Subcutaneous abdominal adipose tissue (tissue), 5 donors: ENCODE data around the gene CCDC82.
A peak's percentile ranks its signal among the peaks of the same experiment; 100 is the strongest.
"Not testable (repeated sequence)": the region's sequence is repeated elsewhere in the genome, so short reads cannot be mapped to it uniquely, and the experiment has no call there.

ENCODE experiments used
- H3K27ac ChIP-seq: one replicate; pipeline ENCODE4 v1.7.0; 2013; ENCODE audit warnings: low read depth, mild to moderate bottlenecking, inconsistent platforms, low read length, moderate library complexity
- H3K27me3 ChIP-seq, 5 donors: one replicate each; pipeline ENCODE4 v1.7.0; 2013; ENCODE audit warnings: low read length in 5 of 5, inconsistent platforms in 1 of 5; ENCODE audit not compliant: control insufficient read depth in 5 of 5, insufficient read depth in 4 of 5
- H3K36me3 ChIP-seq, 5 donors: one replicate each; pipeline ENCODE4 v1.7.0; 2013; ENCODE audit warnings: low read length in 5 of 5; ENCODE audit not compliant: control insufficient read depth in 5 of 5, insufficient read depth in 5 of 5
- H3K4me1 ChIP-seq, 5 donors: one replicate each; pipeline ENCODE4 v1.7.0; 2013; ENCODE audit warnings: low read length in 5 of 5, mild to moderate bottlenecking in 3 of 5, moderate library complexity in 1 of 5; ENCODE audit not compliant: control insufficient read depth in 5 of 5, insufficient read depth in 5 of 5
- H3K4me3 ChIP-seq, 5 donors: one replicate each; pipeline ENCODE4 v1.7.0; 2013; ENCODE audit warnings: low read length in 5 of 5, low read depth in 1 of 5
- H3K9ac ChIP-seq, 5 donors: one replicate each; pipeline ENCODE4 v1.7.0; 2013; ENCODE audit warnings: low read length in 5 of 5, mild to moderate bottlenecking in 4 of 5, moderate library complexity in 3 of 5
- H3K9me3 ChIP-seq, 5 donors: one replicate each; pipeline ENCODE4 v1.7.0; 2013; ENCODE audit warnings: low read length in 5 of 5; ENCODE audit not compliant: control insufficient read depth in 5 of 5
- donor health status: healthy.
- donor health status: healthy.
- donor health status: healthy.
- donor health status: healthy.
- donor health status: healthy.

The CCDC82 gene

GRCh38 chr11:96389720-96390487 is at the start of gene CCDC82, which contains the start of gene JRKL:
Gene CCDC82 (minus strand): TSS chr11:96389912. CDS start chr11:96384747, 5,165 bp downstream.
Gene JRKL (plus strand): TSS chr11:96390013. CDS start chr11:96390650, 637 bp downstream.
- H3K9me3 ChIP-seq = no peaks in the 10 kb centered on the region
- H3K36me3 ChIP-seq = peaks cover 0 to 5% (median 0%) of the 10 kb centered on the region in 5 donors
- peak within 1 kb of the TSS; percentile 91 to 98 (median 95) for H3K4me3 ChIP-seq
- no peaks in the 10 kb centered on the region for H3K27me3 ChIP-seq
- peak within 1 kb of the TSS; percentile 90 for H3K27ac ChIP-seq
- peaks cover 0 to 25% (median 22%) of the 10 kb centered on the region in 5 donors for H3K4me1 ChIP-seq
- H3K9ac ChIP-seq = peak within 1 kb of the TSS; percentile 73 to 98 (median 96)

GRCh38 chr11:96432654-96433053 is 42.9 kb upstream of the CCDC82 start:
- H3K27ac ChIP-seq, H3K4me3 ChIP-seq, H3K27me3 ChIP-seq, H3K9me3 ChIP-seq, H3K4me1 ChIP-seq, H3K9ac ChIP-seq, H3K36me3 ChIP-seq: not testable (repeated sequence)

- no peaks in the 10 kb centered on the region for H3K4me1 ChIP-seq
- peaks cover 0 to 8% (median 0%) of the 10 kb centered on the region in 5 donors for H3K9me3 ChIP-seq
- H3K27ac ChIP-seq = no peak overlapping the region
- H3K36me3 ChIP-seq = no peaks in the 10 kb centered on the region
- H3K4me3 ChIP-seq = no peak overlapping the region
- H3K27me3 ChIP-seq = no peaks in the 10 kb centered on the region
- no peak overlapping the region for H3K9ac ChIP-seq
Measured at GRCh38 chr11:96430668-96431067, 41.0 kb upstream of the CCDC82 start.

GRCh38 chr11:96424693-96425092 is 35.0 kb upstream of the CCDC82 start:
- H3K27me3 ChIP-seq = no peaks in the 10 kb centered on the region

GRCh38 chr11:96413408-96413807 is 23.7 kb upstream of the CCDC82 start:
- Histone ChIP-seq H3K27ac (no peak overlapping the region), H3K9me3 (no peaks in the 10 kb centered on the region), H3K36me3 (no peaks in the 10 kb centered on the region), H3K27me3 (peaks cover 0 to 5% (median 3%) of the 10 kb centered on the region in 5 donors), H3K4me3 (no peak overlapping the region), H3K9ac (no peak overlapping the region), H3K4me1 (no peaks in the 10 kb centered on the region)

More at GRCh38 chr11:96424693-96425092, 35.0 kb upstream of the CCDC82 start:
- H3K4me3 ChIP-seq = no peak overlapping the region
- H3K9me3 ChIP-seq = no peaks in the 10 kb centered on the region
- no peaks in the 10 kb centered on the region for H3K4me1 ChIP-seq
- H3K27ac ChIP-seq = no peak overlapping the region
- no peak overlapping the region for H3K9ac ChIP-seq
- no peaks in the 10 kb centered on the region for H3K36me3 ChIP-seq

- H3K9ac ChIP-seq = no peak overlapping the region
- H3K4me3 ChIP-seq = no peak overlapping the region
- H3K4me1 ChIP-seq = no peaks in the 10 kb centered on the region
- no peaks in the 10 kb centered on the region for H3K36me3 ChIP-seq
- H3K27me3 ChIP-seq = peaks cover 0 to 5% (median 3%) of the 10 kb centered on the region in 5 donors
- no peak overlapping the region for H3K27ac ChIP-seq
- no peaks in the 10 kb centered on the region for H3K9me3 ChIP-seq
Measured at GRCh38 chr11:96412761-96413381, 23.2 kb upstream of the CCDC82 start.

GRCh38 chr11:96411412-96411811 is 21.7 kb upstream of the CCDC82 start:
- H3K36me3 ChIP-seq, H3K4me3 ChIP-seq, H3K27me3 ChIP-seq, H3K27ac ChIP-seq, H3K9ac ChIP-seq, H3K9me3 ChIP-seq, H3K4me1 ChIP-seq: not testable (repeated sequence)

- no peak overlapping the region for H3K4me3 ChIP-seq
- no peak overlapping the region for H3K27ac ChIP-seq
- no peaks in the 10 kb centered on the region for H3K9me3 ChIP-seq
- no peaks in the 10 kb centered on the region for H3K27me3 ChIP-seq
- H3K4me1 ChIP-seq = no peaks in the 10 kb centered on the region
- H3K36me3 ChIP-seq = no peaks in the 10 kb centered on the region
- no peak overlapping the region for H3K9ac ChIP-seq
Measured at GRCh38 chr11:96400697-96401096, 11.0 kb upstream of the CCDC82 start.

- H3K4me3 ChIP-seq = no peak overlapping the region
- H3K27ac ChIP-seq = no peak overlapping the region
- H3K9ac ChIP-seq = no peak overlapping the region
- H3K4me1 ChIP-seq = peaks cover 0 to 3% (median 0%) of the 10 kb centered on the region in 5 donors
- no peaks in the 10 kb centered on the region for H3K36me3 ChIP-seq
- H3K27me3 ChIP-seq = no peaks in the 10 kb centered on the region
- H3K9me3 ChIP-seq = no peaks in the 10 kb centered on the region
Measured at GRCh38 chr11:96397863-96398262, 8.2 kb upstream of the CCDC82 start.

DNA sequence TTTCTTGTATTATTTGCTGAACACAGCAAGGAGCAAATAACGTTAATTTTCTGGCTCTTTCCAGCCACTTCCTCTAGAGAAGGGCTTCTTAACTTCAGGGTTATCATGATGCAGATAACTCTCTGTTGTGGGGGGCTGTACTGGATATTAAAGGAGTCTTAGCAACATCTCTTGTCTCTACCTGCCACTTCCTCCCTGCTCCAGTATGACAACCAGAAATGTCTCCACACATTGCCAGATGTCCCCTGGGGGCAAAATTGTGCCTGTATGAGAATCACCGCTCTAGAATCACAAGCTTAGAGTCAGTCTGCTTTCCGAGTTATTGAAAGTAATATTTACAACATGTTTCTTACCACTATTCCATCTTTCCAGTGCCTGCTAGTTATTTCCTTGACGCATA is 6.9 kb upstream of the CCDC82 start:
- H3K4me1 ChIP-seq = peaks cover 0 to 3% (median 0%) of the 10 kb centered on the region in 5 donors
- no peaks in the 10 kb centered on the region for H3K27me3 ChIP-seq
- no peak overlapping the region for H3K9ac ChIP-seq
- H3K4me3 ChIP-seq = no peak overlapping the region
- no peak overlapping the region for H3K27ac ChIP-seq
- no peaks in the 10 kb centered on the region for H3K9me3 ChIP-seq
- no peaks in the 10 kb centered on the region for H3K36me3 ChIP-seq
